Keratinocyte (primary cell): ENCODE measurements around the gene LMO2. TPM values are rescaled to one million over a fixed set of nuclear protein-coding genes. Genes with fewer than 3 reads are reported as not detected.

Experiments used
- DNase-seq: peaks from one replicate; pipeline ENCODE4 v3.0.0-alpha.2; 2011; ENCODE audit warnings: low read depth, missing footprints, low spot score
- FAIRE-seq: peaks from 2 replicates; lab custom pipeline; 2011; peaks lifted over from hg19 to GRCh38; lab: Jason Lieb, UNC
- H2AFZ ChIP-seq: 2 replicates; pipeline ENCODE4 v1.6.0; 2012; ENCODE audit warnings: low read length, control low read depth, inconsistent platforms; ENCODE audit not compliant: control insufficient read depth
- H3K27ac ChIP-seq: 2 replicates; pipeline ENCODE4 v1.5.1; 2011; ENCODE audit warnings: low read length; ENCODE audit not compliant: control insufficient read depth, insufficient read depth
- H3K27me3 ChIP-seq: 3 replicates; pipeline ENCODE4 v1.6.0; 2011; ENCODE audit warnings: low read length; ENCODE audit not compliant: control insufficient read depth, insufficient read depth; ENCODE audit errors: extremely low read depth
- H3K36me3 ChIP-seq, 2 experiments: 2 replicates in 1 of 2; 3 replicates in 1 of 2; pipeline ENCODE4 v1.5.1; 2011; ENCODE audit warnings: low read length in 2 of 2, mild to moderate bottlenecking in 1 of 2; ENCODE audit not compliant: control insufficient read depth in 2 of 2, insufficient read depth in 2 of 2; ENCODE audit errors: extremely low read depth in 1 of 2
- H3K4me1 ChIP-seq: 3 replicates; pipeline ENCODE4 v1.5.1; 2011; ENCODE audit warnings: low read length; ENCODE audit not compliant: control insufficient read depth, insufficient read depth; ENCODE audit errors: extremely low read depth
- H3K4me2 ChIP-seq: 3 replicates; pipeline ENCODE4 v1.6.0; 2011; ENCODE audit warnings: low read depth, low read length; ENCODE audit not compliant: control insufficient read depth, insufficient read depth; ENCODE audit errors: extremely low read depth
- H3K4me3 ChIP-seq, 3 experiments: fragments of 200-600 bp in 1 of 3; sonication (generic) in 1 of 3; 2 replicates in 2 of 3; 3 replicates in 1 of 3; pipeline ENCODE4 v1.5.1; 2011 to 2016; ENCODE audit warnings: low read length in 3 of 3, mild to moderate bottlenecking in 3 of 3, control low read depth in 2 of 3, inconsistent platforms in 1 of 3, low read depth in 1 of 3, mixed read lengths in 1 of 3, mixed run types in 1 of 3, moderate library complexity in 1 of 3; ENCODE audit not compliant: control insufficient read depth in 2 of 3, insufficient read depth in 2 of 3; ENCODE audit errors: extremely low read depth in 1 of 3
- H3K79me2 ChIP-seq: 2 replicates; pipeline ENCODE4 v1.6.0; 2012; ENCODE audit warnings: low read length; ENCODE audit not compliant: control insufficient read depth, insufficient read depth
- H3K9ac ChIP-seq: 3 replicates; pipeline ENCODE4 v1.6.0; 2011; ENCODE audit warnings: low read length; ENCODE audit not compliant: control insufficient read depth, insufficient read depth; ENCODE audit errors: extremely low read depth
- H3K9me1 ChIP-seq: 3 replicates; pipeline ENCODE4 v1.6.0; 2011; ENCODE audit warnings: low read length; ENCODE audit not compliant: control insufficient read depth, insufficient read depth; ENCODE audit errors: extremely low read depth
- H3K9me3 ChIP-seq: 2 replicates; pipeline ENCODE4 v1.5.1; 2012; ENCODE audit warnings: low read depth, low read length; ENCODE audit not compliant: control insufficient read depth
- H4K20me1 ChIP-seq: 3 replicates; pipeline ENCODE4 v1.6.0; 2011; ENCODE audit warnings: low read length; ENCODE audit not compliant: control insufficient read depth, insufficient read depth; ENCODE audit errors: extremely low read depth
- EZH2 ChIP-seq: IDR thresholded peaks from one replicate; pipeline ENCODE4 v1.6.1; 2012; ENCODE audit warnings: inconsistent platforms, mild to moderate bottlenecking, low read length, moderate library complexity
- dilution Hi-C: fragments of 300-500 bp; cut with MboI; formaldehyde crosslinking; loops from one replicate; pipeline ENCODE4 v1.7.0; 2020; ENCODE audit warnings: low sequenced_read_pairs; ENCODE audit not compliant: extremely low pct_ligation_motif_present
- polyA minus RNA-seq, 3 experiments: library from RNA; depleted of rRNA, polyadenylated mRNA; stranded (reverse); fragments of >200 nt; gene quantifications; 1 replicate in 1 of 3; 2 replicates in 1 of 3; 3 replicates in 1 of 3; pipeline ENCODE4 v1.2.3, GENCODE V29; 2011
- polyA plus RNA-seq, 5 experiments: library from polyadenylated mRNA; depleted of rRNA in 3 of 5; stranded (reverse) in 3 of 5; stranded (forward) in 1 of 5; unstranded in 1 of 5; fragments of >200 nt; gene quantifications; 1 replicate in 1 of 5; 2 replicates in 3 of 5; 3 replicates in 1 of 5; pipeline versions ENCODE4 v1.2.1 to v1.2.3, GENCODE V29; 2011 to 2012; ENCODE audit warnings: missing spikeins in 2 of 5, low read depth in 1 of 5, low replicate concordance in 1 of 5
- TF ChIP-seq, protein P1 (sequence below), 3 experiments: IDR thresholded peaks in 1 of 3; conservative IDR thresholded peaks in 1 of 3; optimal IDR thresholded peaks in 1 of 3; 2 replicates in 2 of 3; 3 replicates in 1 of 3; pipeline versions ENCODE3 to v1.5.1; 2011; ENCODE audit warnings: low read length in 3 of 3, mild to moderate bottlenecking in 3 of 3, moderate library complexity in 2 of 3, control low read depth in 1 of 3, inconsistent platforms in 1 of 3; ENCODE audit not compliant: insufficient read depth in 2 of 3; ENCODE audit errors: extremely low read depth in 1 of 3

LMO2 gene
- polyA plus RNA-seq (0.53 to 1.1 TPM (median 0.57 TPM) in 3 replicates), polyA minus RNA-seq (not detected in 3 replicates)
- polyA plus RNA-seq (2011; ENCODE audit: low read depth), result 0.77 TPM
- polyA plus RNA-seq (2011; cell fraction: cytosol; rRNA removed), result 0.71 and 0.81 TPM in 2 replicates
- polyA plus RNA-seq (2011; cell fraction: nucleus; rRNA removed), result 0.24 and 0.47 TPM in 2 replicates
- 0.28 and 0.54 TPM in 2 replicates for polyA plus RNA-seq (2012; ENCODE audit: low replicate concordance)
- not detected for polyA minus RNA-seq (2011; cell fraction: cytosol; rRNA and poly(A)+ RNA removed)
- polyA minus RNA-seq (2011; cell fraction: nucleus; rRNA and poly(A)+ RNA removed), result 0.54 TPM in 1 of 2 replicates, not detected in the other

DNA sequence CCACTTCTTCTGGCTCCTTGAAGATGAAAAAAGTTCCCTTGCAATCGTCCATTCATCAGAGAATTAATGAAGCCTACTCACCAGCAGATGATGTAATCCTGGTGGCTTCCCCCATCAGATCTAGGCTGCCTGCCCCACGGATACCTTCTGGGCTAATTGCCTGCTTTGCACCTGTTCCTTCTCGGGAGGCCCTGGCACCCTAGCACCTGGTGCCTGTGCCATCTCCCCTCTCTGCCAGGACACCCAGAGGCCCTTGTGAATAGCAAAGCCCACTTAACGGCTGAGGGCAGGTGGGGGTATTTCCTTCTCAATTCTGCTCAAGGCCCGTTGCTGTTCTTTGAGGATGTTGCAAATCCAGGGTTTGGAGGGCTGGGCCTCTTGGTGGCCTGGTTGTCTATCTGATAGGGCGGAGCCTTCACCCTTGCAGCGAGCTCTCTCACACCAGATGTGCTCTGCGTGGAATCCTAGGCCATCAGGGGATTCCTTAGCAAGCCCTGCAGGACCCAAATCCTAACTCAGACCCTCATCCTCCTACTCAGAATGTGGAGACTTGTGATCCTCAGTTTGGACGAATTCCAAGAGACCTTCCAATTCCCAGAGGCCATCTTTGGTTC lies at the start of gene LMO2:
LMO2 (minus strand) TSS at position 363 of the 614 bp plus-strand sequence. CDS start 22,360 bp downstream, outside the sequence.
- peaks cover 5% of the 10 kb centered on the region for H3K27me3 ChIP-seq
- H3K4me1 ChIP-seq, result peaks cover 12% of the 10 kb centered on the region
- no peak within 1 kb of the TSS for H2AFZ ChIP-seq
- dilution Hi-C loops, result no loop called here
- TF ChIP-seq, protein P1, sequence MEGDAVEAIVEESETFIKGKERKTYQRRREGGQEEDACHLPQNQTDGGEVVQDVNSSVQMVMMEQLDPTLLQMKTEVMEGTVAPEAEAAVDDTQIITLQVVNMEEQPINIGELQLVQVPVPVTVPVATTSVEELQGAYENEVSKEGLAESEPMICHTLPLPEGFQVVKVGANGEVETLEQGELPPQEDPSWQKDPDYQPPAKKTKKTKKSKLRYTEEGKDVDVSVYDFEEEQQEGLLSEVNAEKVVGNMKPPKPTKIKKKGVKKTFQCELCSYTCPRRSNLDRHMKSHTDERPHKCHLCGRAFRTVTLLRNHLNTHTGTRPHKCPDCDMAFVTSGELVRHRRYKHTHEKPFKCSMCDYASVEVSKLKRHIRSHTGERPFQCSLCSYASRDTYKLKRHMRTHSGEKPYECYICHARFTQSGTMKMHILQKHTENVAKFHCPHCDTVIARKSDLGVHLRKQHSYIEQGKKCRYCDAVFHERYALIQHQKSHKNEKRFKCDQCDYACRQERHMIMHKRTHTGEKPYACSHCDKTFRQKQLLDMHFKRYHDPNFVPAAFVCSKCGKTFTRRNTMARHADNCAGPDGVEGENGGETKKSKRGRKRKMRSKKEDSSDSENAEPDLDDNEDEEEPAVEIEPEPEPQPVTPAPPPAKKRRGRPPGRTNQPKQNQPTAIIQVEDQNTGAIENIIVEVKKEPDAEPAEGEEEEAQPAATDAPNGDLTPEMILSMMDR (optimal IDR thresholded peaks at IDR 0.05 in 1 of 3, IDR thresholded peaks at IDR 0.05 in 1 of 3, conservative IDR thresholded peaks at IDR 0.05 in 1 of 3; ENCODE audit: extremely low read depth in 1 of 3, insufficient read depth in 2 of 3, low read length in 3 of 3), result no peak
- no peak for TF ChIP-seq EZH2
- H3K9me3 ChIP-seq, result no peaks in the 10 kb centered on the region
- no peaks in the 10 kb centered on the region for H4K20me1 ChIP-seq
- H3K27ac ChIP-seq, result no peak within 1 kb of the TSS
- H3K9me1 ChIP-seq, result no peaks in the 10 kb centered on the region
- no peaks in the 10 kb centered on the region for H3K79me2 ChIP-seq
- DNase-seq (no peak), FAIRE-seq (no peak)
- H3K36me3 ChIP-seq, result no peaks in the 10 kb centered on the region
- no peak within 1 kb of the TSS for H3K9ac ChIP-seq
- H3K4me3 ChIP-seq, result no peak within 1 kb of the TSS
- H3K4me2 ChIP-seq, result no peak within 1 kb of the TSS

GRCh38 chr11:33940538-33940815 lies 48.6 kb upstream of the LMO2 start:
- H3K9me1 ChIP-seq, result no peaks in the 10 kb centered on the region
- DNase-seq (no peak), FAIRE-seq (no peak)
- H3K27me3 ChIP-seq, result no peaks in the 10 kb centered on the region
- no peak overlapping the region for H2AFZ ChIP-seq
- H3K36me3 ChIP-seq, result no peaks in the 10 kb centered on the region
- no peak overlapping the region for H3K4me2 ChIP-seq
- dilution Hi-C loops, result no loop called here
- no peaks in the 10 kb centered on the region for H3K9me3 ChIP-seq
- no peaks in the 10 kb centered on the region for H3K79me2 ChIP-seq
- H3K4me1 ChIP-seq, result peaks cover 13% of the 10 kb centered on the region
- no peak for TF ChIP-seq EZH2
- TF ChIP-seq, protein P1 (optimal IDR thresholded peaks at IDR 0.05 in 1 of 3, IDR thresholded peaks at IDR 0.05 in 1 of 3, conservative IDR thresholded peaks at IDR 0.05 in 1 of 3; ENCODE audit: extremely low read depth in 1 of 3, insufficient read depth in 2 of 3, low read length in 3 of 3), result no peak
- no peak overlapping the region for H3K9ac ChIP-seq
- H4K20me1 ChIP-seq, result no peaks in the 10 kb centered on the region
- H3K27ac ChIP-seq, result no peak overlapping the region
- H3K4me3 ChIP-seq, result no peak overlapping the region
